Stimulated activated CD4-positive, alpha-beta T cell treated with anti-CD3 and anti-CD28 coated beads, Interleukin-2, amount 100 ng/mL, for 4 hours (primary cell): ENCODE data around the gene CSHL1.

Experiments
- DNase-seq: peaks from one replicate; pipeline ENCODE4 v3.0.0-alpha.2; 2020; ENCODE audit warnings: low read depth

Gene CSHL1

DNA sequence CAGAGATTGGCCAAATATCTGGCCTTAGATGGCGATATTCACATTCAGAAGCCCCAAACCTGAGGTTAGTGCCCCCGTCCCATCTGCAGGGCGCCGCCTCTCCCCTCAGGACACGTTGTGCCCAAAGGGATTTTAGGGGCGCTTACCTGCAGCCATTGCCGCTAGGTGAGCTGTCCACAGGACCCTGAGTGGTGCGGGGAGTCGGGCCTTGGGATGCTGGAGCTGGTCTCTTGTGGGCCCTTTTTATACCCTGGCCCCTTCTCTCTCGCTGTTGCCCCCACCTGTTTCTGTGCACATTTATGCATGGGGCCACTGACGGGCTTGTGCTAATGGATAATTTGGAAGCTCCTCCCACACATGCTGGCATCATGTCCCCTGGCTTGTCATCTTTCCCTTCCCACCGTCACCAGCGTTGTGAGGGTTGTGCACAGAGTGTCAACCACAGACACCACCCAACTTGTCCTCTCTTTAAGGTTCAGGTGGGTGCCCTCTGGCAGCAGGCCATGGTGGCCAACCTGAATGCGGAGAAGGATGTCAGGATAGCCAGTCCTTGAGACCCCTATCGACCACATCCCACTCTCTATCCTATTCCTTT is at the start of gene CSHL1:
TSS of gene CSHL1 (minus strand) at position 218 of the 595 bp plus-strand sequence. CDS start at position 156, 62 bp downstream.
- no peak for DNase-seq

DNA sequence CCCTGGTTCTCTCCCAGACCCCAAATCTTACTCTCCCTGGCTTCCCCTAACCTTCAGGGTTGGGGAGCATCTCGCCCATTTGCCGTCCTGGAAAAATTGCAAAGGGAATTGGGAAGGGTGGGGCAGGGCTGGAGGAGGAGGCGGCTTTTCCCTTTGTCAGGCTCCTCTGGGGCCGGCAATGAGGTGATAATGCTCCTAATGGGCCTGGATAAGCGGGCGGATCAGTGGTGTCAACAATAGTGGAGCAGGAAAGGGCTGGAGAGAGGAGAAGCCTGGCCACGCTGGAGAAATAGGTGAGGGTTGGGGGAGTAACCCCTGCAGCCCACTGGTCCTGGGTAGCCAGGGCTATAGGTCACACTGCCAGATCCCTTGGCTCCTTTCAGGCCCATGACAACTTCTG is 49.4 kb upstream of the CSHL1 start:
- no peak for DNase-seq

DNA sequence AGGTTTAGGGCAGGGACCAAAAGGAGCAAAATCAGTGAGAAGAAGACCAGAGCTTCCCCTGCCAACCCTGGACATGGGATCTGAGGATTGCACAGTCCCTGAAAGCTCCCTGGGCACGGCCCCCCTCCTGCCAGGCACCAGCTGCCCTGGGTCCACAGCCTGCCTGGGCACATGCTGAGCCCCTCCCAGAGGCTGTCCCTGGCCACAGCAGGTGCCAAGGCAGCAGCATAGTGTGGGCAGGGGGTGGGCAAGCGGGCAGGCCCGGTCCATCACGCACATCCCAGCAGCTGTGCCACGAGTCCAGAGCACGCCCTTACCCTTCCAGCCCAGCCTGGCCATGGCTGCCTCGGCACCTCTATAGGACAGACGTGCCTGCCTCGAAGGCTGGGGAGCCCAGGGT is 48.9 kb upstream of the CSHL1 start:
- no peak for DNase-seq

DNA sequence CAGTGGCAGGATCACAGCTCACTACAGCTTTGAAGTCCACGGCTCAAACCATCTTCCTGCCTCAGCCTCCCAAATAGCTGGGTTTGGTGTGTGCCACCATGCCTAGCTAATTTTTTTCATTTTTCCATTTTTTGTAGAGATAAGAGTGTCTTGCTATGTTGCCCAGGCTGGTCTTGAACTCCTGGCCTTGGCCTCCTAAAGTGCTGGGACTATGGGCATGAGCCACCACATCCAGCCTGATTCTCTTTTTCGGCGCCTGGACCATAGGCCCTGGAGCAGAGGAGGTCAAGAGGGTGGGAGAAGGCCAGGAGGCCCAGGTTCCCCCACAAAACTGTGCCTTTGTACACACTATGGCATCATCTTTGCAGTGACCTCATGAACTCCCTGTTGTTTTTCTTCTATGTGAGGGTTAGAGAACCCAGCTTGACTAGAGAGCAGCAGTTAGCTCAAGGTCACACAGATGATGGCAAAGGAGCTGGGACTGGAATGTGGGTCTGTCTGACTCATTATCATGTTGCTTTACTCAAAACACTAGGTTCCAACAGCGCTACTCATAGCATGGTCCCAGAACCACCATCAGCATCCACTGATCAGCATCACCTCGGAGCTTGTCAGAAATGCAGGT is 45.4 kb upstream of the CSHL1 start:
- no peak for DNase-seq

DNA sequence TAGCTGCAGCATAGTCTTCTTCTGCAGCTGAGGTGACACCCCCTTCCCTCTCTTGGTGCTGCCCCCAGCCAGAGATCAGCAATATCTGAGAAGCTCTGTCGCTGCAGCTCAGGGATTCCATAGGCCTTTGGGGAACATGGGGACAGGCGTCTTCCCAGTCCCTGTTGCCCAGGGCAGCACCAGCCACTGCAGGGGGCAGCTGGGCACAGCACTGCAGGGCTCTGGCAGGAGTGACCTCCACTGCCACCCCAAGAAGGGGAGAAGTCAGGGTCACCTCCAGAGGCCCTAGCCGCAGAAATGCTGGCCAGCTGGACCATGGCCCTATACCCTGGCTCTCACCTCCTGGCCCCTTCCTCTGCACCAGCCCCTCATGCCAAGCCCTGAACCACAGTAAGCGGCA is 44.7 kb upstream of the CSHL1 start:
- DNase-seq, result no peak

DNA sequence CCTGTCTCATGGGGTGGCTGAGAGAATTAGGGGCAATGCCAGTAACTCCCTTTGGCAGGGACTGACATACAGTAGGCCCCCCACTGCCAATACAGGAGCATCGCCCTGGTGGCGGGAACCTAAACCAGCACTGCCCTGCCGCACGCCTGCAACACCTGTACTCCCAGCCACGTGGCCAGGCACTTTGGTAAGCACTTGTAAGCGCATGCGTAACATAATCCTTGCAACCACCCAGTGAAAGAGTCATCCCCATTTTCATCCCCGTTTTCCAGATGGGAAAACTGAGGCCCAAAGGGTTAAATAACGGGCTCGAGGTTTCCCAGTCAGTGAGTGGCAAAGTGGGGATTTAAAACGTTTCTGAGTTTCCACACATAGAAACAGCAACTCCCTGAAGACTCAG is 44.2 kb upstream of the CSHL1 start:
- DNase-seq, result no peak

DNA sequence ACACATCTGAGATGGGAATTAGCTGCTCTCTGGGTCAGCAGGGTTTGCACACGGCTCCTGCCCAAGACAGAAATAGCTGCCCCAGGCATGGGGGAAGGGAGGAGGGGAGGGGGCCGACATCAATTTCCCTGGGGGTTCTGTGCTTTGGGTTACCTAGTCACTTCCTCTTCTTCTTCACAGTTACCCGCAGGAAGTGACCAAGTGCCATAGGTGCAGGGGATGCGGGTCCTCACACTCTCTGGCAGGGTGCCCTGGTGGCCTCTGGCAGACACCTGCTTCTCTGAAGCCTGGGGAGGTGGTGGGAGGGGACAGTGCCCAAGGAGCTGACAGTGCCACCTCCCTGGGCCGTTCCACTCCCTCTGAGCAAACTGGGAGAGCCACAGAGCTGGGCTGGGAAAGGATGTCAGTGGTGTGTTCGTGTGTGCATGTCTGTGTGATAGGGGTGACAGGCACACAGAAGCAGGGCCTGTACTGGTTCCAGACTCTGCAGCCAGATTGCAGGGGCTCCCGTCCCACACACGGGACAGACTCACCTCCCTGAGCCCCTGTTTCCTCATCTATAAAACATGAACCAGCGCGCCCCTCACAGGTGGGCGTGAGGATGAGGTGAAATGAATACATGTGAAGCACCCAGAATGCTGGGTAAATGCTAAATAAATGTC is 43.5 kb upstream of the CSHL1 start:
- DNase-seq, result no peak

DNA sequence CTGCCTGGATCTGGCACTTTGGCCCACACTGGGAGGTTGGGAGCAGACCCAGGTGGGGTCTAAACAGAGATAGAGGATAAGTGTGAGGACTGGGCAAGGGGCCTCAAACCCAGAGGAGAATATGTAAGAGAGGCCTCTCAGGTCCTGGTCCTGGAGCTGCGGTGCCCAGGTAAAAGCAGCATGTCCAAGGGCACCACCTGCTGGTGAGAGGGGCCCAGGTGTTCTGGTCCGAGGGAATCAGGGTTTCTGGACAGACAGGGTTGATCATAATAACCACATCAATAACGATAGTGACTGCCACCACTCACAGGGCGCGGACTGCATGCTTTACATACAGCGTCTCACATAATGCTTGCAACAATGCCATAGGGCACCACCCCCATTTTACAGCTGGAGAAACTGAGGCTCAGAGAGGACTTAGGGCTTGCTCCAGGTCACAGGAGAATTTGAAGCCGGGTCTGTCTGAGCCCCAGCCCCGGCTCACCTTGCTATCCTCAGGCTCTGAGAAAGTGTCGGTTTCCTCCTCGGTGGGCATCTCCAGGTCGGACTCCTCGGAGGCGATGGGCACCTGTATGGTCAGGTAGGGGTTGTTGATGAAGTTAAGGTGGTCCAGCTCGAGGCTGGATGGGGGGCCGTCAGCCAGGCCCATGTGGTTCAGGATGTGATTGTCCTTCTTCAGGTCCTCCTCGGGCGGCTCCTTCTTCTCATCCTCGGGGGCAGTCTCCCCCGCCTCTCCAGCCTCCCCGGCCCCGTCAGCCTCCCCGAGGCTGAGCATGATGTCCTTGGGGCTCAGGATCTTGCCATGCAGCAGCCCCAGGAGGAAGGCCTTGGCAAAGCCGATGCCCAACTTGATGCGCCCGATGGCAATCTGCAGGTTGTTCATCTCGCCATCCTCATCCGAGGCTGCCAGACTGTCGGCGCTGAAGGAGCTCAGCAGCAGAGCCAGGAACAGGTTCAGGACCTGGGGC is 40.2 kb upstream of the CSHL1 start:
- DNase-seq, result no peak

DNA sequence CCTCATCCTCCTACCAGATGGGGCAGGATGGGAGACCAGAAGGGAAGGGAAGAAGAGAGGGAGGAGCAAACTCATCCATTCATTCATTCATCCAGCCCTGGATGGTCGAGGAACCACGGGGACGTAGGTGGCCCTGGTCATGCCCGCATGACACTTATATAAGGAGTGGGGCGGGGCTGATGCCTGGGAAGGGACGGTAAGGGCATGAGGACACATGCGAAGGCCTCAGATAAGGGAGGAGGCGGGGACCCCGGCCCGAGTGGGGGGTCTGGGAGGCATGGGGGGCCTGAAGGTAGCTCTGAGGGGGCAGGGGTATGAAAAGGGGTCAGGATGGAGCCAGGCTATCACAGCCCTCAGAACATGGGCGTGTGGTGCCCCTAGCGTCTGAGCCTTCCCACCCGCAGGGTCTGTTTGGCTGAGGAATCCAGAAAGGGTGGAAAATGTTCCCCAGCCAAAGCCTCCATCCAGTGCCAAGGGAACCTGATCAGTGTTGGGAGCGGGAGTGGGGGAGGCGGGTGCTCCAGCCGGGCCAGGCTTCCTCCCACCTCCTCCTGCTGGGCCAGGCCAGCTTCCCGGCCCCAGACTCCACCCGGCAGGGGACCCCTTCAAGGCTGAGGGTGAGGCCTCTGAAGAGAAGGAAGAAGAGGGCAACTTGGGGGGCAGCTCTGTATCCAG is 38.7 kb upstream of the CSHL1 start:
- DNase-seq, result no peak

DNA sequence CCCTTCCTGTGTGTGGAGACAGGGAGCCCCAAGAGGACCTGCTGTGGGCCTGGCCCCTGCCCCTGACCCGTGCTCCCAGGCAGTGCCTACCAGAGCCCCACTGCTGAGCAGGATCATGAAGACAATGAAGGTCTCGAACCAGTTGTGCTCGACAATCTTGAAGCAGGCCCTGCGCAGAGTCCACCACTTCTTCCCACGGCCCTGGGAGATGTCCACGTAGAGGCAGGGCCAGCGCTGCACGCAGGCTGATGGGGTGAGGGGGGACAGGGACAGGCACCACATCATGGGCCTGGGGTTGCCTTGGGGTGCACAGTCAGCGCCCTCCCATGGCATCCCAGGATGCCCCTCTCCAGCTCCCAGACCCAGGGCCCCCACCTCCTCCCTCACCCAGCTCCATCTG is 37.5 kb upstream of the CSHL1 start:
- no peak for DNase-seq

DNA sequence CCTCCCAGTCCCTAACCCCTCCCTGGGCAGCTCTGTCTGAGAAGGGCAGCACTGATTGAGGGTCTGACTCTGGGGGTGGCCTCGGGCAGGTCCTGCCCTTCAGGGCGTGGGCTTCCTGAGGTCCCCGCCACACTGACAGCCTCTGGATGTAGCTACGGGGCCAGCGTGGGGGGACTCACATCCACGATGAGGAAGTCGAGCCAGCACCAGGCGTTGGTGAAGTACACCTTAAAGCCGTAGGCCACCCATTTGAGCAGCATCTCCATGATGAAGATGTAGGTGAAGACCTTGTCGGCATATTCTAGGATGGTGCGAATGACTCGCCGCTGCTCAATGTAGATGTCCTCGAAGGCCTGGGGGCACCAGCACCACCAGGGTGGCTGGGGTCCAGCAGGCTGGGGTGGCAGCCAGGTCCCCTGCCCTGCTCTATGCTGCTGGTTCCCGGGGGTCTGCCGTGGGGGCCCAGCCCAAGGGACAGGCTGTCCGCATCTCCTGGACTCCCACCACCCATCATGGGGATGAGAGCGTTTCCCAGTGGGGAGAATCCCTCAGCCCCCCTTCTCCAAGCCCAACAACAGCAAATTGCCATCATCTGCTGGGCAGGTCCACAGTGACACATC is 36.8 kb upstream of the CSHL1 start:
- no peak for DNase-seq

DNA sequence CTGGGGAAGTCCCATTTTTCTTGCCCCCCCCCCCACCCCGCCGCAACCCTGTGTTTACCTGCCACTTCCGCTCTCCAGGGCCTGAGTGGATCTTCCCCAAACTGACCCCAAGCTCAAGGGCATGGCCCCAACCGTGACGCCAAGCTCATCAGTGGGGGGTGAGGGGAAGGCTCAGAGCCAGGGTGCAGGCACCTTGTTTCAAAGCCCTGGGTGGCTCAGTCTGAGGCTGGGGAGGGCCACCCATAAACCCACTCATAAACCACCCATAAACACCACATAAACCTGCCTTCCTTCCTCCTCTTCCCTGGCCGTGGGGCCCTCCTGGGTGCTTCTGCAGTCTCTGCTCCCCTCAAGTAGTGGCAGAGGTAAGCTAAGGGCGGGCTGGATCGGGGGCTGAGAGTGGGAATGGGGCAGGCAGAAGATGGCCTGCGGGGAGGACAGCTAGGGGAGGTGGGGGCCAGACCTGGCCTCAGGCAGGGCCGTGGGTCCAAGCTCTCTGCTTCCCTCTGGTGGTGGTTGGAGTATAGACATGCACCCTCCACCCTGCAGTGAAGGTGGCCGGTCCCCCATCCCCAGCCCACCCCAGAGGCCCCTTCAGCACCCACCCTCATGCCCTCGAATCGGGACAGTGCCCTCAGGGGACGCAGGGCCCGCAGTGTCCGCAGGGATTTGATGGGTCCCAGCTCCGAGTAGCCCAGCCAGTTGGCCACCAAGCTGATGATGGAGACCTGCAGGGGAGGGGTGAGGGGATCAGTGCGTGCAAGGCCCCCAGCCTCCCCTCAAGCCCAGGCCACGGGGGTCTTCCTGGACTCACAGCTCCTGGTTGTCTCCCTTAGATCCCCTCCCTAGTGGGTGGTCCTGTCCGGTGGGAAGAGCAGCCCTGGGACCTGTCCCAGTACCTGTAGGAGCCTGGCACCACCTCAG is 35.6 kb upstream of the CSHL1 start:
- DNase-seq, result peak; percentile 39

DNA sequence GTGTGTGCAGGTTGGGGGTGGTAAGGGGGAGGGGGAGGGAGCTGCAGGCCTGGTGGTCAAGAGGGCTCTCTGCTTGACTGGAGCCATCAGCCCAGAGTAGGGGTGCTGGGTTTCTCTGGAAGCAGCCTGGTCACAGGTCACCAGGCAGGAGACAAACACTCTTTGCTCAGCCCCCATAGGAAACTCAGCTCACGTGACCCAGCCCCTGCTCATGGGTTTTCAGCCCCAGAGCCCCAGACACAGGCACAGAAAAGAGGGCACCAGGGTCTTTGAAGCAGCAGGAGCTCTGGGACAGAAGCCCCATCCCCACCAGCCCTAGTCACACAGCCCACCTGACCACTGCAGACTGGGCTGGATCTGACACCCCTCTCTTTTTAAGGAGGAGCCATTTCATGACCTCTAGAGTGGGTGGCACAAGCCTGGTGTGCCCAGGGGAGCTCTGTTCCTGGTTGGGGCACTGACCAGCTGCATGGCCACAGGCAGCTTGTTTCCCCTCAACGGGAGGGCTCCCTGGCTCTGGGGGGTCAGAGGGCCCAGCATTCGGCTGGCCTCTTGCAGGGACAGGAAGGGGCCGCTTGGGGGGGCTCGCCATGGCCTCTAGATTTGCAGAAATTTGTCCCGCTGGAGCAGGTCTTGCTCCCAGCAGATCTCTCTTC is 34.9 kb upstream of the CSHL1 start:
- no peak for DNase-seq

DNA sequence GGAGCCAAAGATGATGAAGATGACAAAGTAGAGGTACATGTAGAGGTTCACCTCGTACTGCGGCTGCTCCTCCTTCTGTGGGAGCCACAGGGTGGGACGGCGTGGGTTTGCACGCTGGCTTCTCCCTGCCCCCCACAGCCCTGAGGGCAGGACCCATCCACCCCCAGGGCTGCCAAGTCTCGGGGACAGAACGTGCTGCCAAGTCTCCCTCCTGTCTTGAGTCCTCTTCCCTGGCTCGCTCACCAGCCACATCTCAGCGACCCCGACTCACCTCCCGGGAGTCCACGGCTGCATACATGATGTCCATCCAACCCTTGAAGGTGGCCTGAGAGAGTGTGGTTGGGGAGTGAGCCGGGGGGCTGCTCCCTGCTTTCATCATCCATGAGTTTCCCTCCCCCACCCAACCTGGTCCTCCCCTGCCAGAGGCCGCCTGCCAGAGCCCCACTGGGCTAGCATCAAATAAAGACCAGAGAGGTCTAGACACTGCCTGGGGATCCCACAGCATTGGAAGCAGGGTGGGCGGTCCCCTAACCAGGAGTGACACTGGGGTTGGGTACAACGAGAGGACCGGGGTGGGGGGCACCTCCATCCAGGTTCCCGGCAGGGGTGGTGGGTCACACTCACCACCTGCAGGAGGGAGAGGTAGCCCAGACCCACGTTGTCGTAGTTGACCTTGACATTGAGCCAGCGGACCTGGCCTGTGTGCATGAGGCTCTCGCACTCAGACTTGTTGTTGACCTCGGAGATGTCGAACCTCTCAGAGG is 33.9 kb upstream of the CSHL1 start:
- no peak for DNase-seq

DNA sequence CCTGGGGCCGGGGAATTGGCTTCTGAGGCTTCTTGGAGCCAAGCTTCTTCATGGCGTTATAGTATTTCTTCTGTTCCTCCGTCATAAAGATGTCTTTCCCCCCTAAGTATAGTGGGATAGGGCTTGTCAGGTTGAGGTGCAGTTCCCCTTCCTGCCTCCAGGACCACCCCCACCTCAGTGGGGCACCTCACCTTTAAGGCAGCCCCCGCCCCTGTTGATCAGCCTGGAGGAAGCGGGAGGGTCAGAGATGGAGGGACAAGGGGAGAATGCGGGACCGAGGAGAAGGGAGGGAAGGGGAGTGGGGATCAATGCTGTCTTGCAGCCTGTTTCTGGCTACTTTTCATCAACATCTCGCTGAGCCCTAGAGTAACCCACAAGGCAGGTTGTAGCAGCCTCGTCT is 32.7 kb upstream of the CSHL1 start:
- no peak for DNase-seq

DNA sequence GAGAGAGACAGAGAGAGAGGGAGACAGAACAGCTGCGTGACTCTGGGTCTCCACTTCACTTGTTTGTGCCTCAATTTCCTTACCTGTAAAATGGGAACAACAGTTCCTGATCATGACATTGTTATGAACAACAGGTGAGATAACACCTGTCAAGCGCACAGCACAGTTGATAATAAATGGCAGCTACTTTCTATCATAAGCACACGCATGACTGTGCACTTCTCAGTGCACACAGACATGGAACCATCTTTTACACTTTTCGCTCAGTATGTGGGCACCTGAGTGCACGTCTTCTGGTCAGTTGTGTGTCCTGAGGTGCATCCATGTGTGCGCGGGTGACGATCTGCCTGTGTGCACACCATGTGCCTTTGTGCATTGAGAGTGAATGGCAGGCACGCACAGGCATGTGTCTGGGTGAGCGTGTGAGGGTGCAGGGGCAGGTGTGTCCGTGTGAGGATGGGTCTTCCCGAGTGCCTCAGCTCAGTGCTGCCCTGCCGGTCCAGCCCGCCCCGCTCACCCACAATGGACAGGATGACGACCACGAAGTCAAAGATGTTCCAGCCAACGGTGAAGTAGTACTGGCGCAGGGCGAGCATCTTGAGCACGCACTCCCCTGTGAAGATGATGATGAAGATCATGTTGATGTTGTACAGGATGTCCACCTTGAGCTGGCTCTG is 31.4 kb upstream of the CSHL1 start:
- no peak for DNase-seq

DNA sequence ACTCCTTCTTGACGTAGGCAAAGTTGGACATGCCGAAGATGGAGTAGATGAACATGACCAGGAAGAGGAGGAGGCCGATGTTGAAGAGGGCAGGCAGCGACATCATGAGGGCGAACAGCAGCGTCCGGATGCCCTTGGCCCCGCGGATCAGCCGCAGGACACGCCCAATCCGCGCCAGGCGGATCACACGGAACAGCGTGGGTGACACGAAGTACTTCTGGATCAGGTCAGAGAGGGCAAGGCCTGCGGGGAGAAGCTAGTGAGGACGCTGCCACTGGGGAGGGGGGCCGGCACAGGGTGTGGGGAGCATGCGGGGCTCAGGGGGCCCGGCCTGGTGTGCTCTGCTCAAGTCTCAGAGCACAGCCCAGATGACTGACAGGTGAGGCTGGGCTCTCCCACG is 30.7 kb upstream of the CSHL1 start:
- DNase-seq, result no peak

DNA sequence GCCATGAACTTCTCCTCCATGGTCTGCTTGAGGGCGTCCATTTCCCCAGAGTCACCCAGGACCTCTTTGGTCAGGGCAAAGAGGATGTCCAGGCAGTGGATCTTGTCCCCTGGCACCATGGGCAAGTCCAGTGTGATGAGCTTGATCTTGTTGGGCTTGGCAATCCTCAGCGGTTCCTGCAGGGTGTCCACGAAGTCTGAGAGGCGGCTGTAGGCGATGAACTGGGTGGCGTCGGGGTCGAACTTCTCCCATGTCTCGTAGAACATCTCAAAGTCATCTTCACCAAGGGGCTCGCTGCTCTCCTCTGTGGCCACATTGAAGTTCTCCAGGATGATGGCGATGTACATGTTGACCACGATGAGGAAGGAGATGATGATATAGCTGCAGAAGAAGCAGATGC is 30.1 kb upstream of the CSHL1 start:
- DNase-seq, result no peak

DNA sequence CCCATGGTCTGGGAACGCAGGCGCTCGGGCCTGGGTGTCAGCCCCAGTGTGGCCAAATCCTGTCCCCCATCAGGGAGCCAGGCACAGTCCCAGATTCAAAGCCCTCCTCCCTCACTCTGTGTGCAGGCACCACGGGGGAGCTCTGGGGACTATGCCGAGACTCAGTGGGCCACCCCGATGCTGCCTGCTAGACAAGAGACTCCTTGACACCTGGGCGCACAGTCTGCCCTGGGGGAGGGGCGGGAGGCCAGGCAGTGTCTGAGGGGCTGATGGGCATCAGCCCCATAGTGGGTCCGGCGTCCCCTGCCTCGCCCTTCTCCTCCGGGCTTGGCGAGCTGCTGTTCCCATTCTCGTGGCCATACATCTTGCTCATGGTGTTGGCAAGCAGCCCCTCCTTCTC is 29.5 kb upstream of the CSHL1 start:
- no peak for DNase-seq
